ENCODE measurements around the gene C20orf144.
"Not testable (repeated sequence)": the region's sequence is repeated elsewhere in the genome, so short reads cannot be mapped to it uniquely, and the experiment has no call there.

C20orf144 gene

DNA sequence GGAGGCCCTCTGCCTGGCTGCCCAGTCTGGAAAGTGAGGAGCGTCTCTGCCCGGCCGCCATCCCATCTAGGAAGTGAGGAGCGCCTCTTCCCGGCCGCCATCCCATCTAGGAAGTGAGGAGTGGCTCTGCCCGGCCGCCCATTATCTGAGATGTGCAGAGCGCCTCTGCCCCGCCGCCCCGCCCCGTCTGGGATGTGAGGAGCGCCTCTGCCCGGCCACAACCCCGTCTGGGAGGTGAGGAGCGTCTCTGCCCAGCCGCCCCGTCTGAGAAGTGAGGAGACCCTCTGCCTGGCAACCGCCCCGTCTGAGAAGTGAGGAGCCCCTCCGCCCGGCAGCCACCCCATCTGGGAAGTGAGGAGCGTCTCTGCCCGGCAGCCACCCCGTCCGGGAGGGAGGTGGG is 36.8 kb downstream of the C20orf144 start:
- not testable (repeated sequence) for DNase-seq

- DNase-seq, result not testable (repeated sequence)
These were observed 38.7 kb downstream of the C20orf144 start for GRCh38 chr20:33700696-33701441.

- DNase-seq, result no peak
These were observed 39.7 kb downstream of the C20orf144 start for GRCh38 chr20:33701629-33702450.

- no peak for DNase-seq
These were observed 40.7 kb downstream of the C20orf144 start for GRCh38 chr20:33702861-33703260.

DNA sequence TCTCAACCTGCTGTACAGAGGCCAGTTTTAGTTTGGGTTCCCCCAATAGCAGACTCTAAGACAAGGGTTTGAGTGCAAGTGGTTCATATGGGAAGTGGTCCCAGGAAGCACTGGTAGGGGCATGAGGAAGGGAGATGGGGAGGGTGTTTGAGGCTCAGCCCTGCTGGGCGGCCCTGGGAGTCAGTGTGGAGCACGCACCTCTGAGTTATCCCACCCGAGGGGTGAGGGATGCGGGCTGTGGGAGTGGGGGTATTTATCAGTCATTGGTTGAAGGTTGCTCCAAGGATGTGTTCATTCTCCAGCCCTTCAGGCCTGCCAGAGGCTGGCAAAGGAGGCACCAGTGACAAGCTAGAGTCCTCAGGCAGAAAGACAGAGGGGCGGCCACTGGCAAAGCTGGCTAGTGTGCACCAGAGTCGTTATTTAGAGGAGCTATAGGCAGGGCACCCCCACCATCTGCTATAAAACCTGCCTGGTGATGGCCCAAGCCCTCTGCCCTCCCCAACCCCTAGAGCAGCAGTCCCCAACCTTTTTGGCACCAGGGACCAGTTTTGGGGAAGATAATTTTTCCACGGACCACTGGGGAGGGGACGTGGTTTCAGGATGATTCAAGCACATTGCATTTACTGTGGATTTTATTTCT is 41.5 kb downstream of the C20orf144 start:
- DNase-seq, result no peak

DNA sequence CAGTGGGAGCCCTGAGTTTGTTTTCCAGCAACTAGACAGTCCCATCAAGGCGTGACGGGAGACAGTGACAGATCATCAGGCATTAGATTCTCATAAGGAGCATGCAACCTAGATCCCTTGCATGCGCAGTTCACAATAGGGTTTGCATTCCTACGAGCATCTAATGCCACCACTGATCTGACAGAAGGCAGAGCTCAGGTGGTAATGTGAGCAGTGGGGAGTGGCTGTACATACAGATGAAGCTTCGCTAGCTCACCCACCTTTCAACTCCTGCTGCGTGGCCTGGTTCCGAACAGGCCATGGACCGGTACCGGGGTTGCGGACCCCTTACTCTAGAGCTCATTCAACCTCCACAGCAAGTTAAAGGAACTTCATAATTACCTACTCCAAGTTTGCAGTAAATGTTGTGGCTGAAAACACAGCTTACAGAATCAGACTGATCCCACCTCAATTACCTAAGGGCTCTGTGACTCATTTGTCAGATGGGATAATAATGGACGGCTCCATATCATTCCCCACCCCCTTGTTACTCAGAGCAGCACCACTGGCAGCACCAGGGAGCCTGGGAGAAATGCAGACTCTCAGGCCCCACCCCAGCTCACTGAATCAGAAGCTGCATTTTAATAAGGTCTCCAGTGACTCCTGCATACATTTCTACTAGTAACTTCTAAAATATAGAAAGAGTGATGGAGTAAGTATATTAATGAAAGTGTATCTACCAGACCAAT is 42.2 kb downstream of the C20orf144 start:
- no peak for DNase-seq

DNA sequence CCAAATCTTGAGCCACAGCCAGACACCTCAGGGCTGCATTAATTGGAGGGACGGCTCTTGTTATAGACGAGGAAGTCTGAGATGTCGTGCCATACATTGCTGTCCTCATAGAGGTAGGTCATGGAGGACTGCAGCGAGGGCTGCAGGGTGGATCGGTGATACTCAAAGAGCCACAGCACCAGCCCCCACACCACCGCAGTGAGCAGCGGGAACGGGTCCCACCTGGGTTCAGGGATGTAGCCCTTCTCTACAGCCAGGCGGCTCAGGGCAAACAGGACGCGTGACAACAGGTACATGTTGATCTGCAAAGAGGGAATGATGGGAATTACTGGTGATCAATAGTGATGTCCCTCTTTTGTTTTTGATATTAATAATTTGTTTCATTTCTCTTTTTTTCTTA is 45.5 kb downstream of the C20orf144 start:
- DNase-seq, result no peak

GRCh38 chr20:33709398-33709797 is 47.3 kb downstream of the C20orf144 start:
- no peak for DNase-seq

DNA sequence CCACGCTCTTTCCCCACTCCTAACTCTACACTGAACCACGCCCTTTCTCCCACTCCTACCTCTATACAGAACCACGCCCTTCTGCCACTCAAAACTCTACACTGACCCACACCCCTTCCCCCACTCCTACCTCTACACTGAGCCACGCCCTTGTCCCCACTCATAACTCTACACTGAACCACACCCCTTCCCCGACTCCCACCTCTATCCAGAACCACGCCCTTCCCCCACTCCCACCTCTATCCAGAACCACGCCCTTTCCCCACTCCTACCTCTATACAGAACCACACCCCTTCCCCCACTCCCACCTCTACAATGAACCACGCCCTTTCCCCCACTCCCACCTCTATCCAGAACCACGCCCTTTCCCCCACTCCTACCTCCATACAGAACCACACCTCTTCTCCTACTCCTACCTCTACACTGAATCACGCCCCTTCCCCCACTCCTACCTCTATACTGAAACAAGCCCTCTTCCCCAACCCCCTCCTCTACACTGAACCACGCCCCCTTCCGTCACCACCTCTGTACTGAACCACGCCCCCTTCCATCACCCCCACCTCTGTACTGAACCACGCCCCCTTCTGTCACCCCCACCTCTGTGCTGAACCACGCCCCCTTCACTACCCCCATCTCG is 47.9 kb downstream of the C20orf144 start:
- DNase-seq, result no peak

DNA sequence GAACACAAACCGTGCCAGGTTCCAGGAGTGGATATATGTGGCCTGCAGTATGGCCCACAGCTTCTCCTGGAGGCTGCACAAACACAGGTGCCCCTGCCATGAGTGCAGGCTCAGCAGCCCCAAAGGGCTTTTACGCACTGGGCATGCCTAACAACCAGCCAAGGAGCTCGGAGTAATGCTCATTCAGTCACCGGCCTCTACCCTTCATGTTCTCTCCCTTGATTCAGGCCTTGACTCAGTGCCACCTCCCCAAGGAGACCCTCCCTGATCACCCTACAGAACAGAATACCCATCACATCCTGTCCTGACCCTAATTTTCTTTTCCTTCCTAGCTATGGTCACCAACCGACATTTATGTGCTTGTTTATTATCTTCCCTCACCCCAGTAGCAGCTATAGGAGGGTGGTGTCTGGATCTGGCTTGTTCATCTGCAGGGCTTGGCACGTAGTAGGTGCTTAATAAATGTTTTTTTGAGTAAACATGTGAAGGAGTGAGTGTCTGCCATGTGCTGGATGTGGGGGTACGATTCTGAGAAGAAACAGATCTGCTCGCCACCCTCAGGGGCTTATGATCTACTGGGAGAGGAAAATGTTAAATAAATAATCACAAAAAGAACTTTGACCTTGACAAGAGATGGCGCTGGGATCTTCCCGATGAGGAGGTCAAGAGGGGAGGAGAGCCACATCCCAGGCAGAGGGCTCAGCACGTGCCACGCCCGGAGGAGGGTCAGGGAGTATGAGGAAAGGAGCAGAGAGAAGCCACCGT is 48.7 kb downstream of the C20orf144 start:
- DNase-seq, result no peak

DNA sequence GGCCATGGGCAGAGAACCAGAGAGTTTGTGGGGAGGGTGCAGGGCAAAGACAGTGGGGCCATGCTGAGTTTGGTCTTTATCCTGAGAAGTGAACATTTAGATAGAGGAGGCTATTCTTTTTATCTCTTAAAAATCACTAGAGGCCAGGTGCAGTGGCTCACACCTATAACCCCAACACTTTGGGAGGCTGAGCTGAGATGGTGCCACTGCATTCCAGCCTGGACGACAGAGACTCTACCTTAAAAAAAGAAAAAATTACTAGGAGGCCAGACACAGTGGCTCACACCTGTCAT is 49.3 kb downstream of the C20orf144 start:
- no peak for DNase-seq
